HepG2 (cell line): ENCODE results near the gene SSBP4. TPM values are rescaled to one million over a fixed set of nuclear protein-coding genes. Genes with fewer than 3 reads are reported as not detected.

Experiments
- ATAC-seq: fragments of 200-7000 bp; cut with Tn5 transposase; 3 replicates; pipeline ENCODE4 v1.9.1; 2020; ENCODE audit warnings: mild to moderate bottlenecking, moderate library complexity
- BruUV-seq: library from RNA; stranded (reverse); fragments of 400-500 nt; replicated peaks from 2 replicates; lab custom pipeline; 2021; lab: Mats Ljungman, UMichigan
- CTCF ChIA-PET: fragments of 300-600 bp; formaldehyde crosslinking; extraction: SDS; loops from one replicate; lab custom pipeline; 2021; ENCODE audit warnings: low total read pairs, inconsistent platforms, low intra/inter-chr PET ratio; lab: Yijun Ruan, JAX
- POLR2A ChIA-PET: fragments of 350-600 bp; sonication (Branson Sonifier 250); formaldehyde crosslinking; loops from one replicate; lab custom pipeline; 2020; ENCODE audit warnings: antibody characterized with exemption, inconsistent platforms; lab: Yijun Ruan, JAX
- DNase-seq: peaks from one replicate; pipeline ENCODE4 v3.0.0-alpha.2; 2015; ENCODE audit warnings: low spot score
- FAIRE-seq: peaks from 3 replicates; lab custom pipeline; 2011; peaks lifted over from hg19 to GRCh38; lab: Jason Lieb, UNC
- H2AFZ ChIP-seq: one replicate; pipeline ENCODE4 v1.6.1; 2011; ENCODE audit warnings: low read length, inconsistent platforms
- H3K27ac ChIP-seq: fragments of 300-600 bp; 3 replicates; pipeline ENCODE4 v1.8.0; 2011; ENCODE audit warnings: mixed run types, mild to moderate bottlenecking, mixed read lengths, low read length, inconsistent platforms; ENCODE audit not compliant: insufficient read depth; ENCODE audit errors: extremely low read length
- H3K27me3 ChIP-seq, 2 experiments: fragments of 200-600 bp in 1 of 2; 2 replicates in 1 of 2; 3 replicates in 1 of 2; pipeline versions ENCODE4 v1.6.0 to v1.8.0; 2011; ENCODE audit warnings: low read length in 2 of 2, mild to moderate bottlenecking in 2 of 2, moderate library complexity in 2 of 2, inconsistent platforms in 1 of 2; ENCODE audit not compliant: insufficient read depth in 2 of 2, control insufficient read depth in 1 of 2
- H3K36me3 ChIP-seq, 2 experiments: fragments of 200-600 bp in 1 of 2; replicated peaks in 1 of 2; 2 replicates in 1 of 2; 3 replicates in 1 of 2; pipeline versions ENCODE4 v1.5.1 to v1.8.0; 2011; ENCODE audit warnings: low read length in 2 of 2, inconsistent platforms in 1 of 2; ENCODE audit not compliant: insufficient read depth in 2 of 2, control insufficient read depth in 1 of 2
- H3K4me1 ChIP-seq: 2 replicates; pipeline ENCODE4 v1.5.1; 2012; ENCODE audit warnings: low read length, inconsistent platforms; ENCODE audit not compliant: insufficient read depth
- H3K4me2 ChIP-seq: 2 replicates; pipeline ENCODE4 v1.6.0; 2011; ENCODE audit warnings: low read depth, low read length, inconsistent platforms
- H3K4me3 ChIP-seq, 3 experiments: fragments of 200-600 bp in 1 of 3; sonication (generic), shearing (Covaris generic) in 1 of 3; replicated peaks in 1 of 3; 2 replicates each; pipeline ENCODE4 v1.5.1; 2011 to 2016; ENCODE audit warnings: low read length in 3 of 3, inconsistent platforms in 2 of 3, low read depth in 2 of 3, mild to moderate bottlenecking in 2 of 3, control low read depth in 1 of 3, mixed read lengths in 1 of 3; ENCODE audit not compliant: insufficient read depth in 1 of 3
- H3K79me2 ChIP-seq: one replicate; pipeline ENCODE4 v1.6.1; 2011; ENCODE audit warnings: low read length, inconsistent platforms; ENCODE audit not compliant: insufficient read depth
- H3K9ac ChIP-seq: 2 replicates; pipeline ENCODE4 v1.6.0; 2011; ENCODE audit warnings: mild to moderate bottlenecking, low read depth, low read length, inconsistent platforms; ENCODE audit not compliant: insufficient read depth
- H3K9me3 ChIP-seq: 2 replicates; pipeline ENCODE4 v1.5.1; 2012; ENCODE audit warnings: mild to moderate bottlenecking, low read length
- H4K20me1 ChIP-seq: 2 replicates; pipeline ENCODE4 v1.6.0; 2011; ENCODE audit warnings: inconsistent platforms, mild to moderate bottlenecking, low read length, moderate library complexity; ENCODE audit not compliant: insufficient read depth
- CHD4 ChIP-seq: fragments of 200-600 bp; sonication (generic); IDR thresholded peaks from 2 replicates; pipeline ENCODE4 v1.7.0; 2017; ENCODE audit warnings: mild to moderate bottlenecking, low read length, borderline replicate concordance
- ELF4 ChIP-seq: sonication (generic); formaldehyde crosslinking; IDR thresholded peaks from 2 replicates; pipeline ENCODE4 v1.5.0; 2020; ENCODE audit warnings: missing genetic modification reagents, mild to moderate bottlenecking, moderate library complexity, borderline replicate concordance
- HNRNPL ChIP-seq: fragments of 200-400 bp; formaldehyde crosslinking; IDR thresholded peaks from 2 replicates; pipeline ENCODE4 v1.6.1; 2017; ENCODE audit warnings: mild to moderate bottlenecking, low read depth, low read length
- NFKBIZ ChIP-seq: IDR thresholded peaks from 2 replicates; pipeline ENCODE4 v1.6.1; 2018; ENCODE audit warnings: missing genetic modification reagents, missing compliant biosample characterization
- RBM22 ChIP-seq: fragments of 200-400 bp; formaldehyde crosslinking; optimal IDR thresholded peaks from 2 replicates; pipeline ENCODE3; 2017; ENCODE audit warnings: mild to moderate bottlenecking, low read length, moderate library complexity
- SATB2 ChIP-seq: sonication (generic); formaldehyde crosslinking; IDR thresholded peaks from 2 replicates; pipeline ENCODE4 v1.5.0; 2020; ENCODE audit warnings: missing genetic modification reagents
- WIZ ChIP-seq: sonication (generic); formaldehyde crosslinking; IDR thresholded peaks from 2 replicates; pipeline ENCODE4 v1.5.1; 2020; ENCODE audit warnings: mild to moderate bottlenecking, missing genetic modification reagents
- ZNF570 ChIP-seq: sonication (generic); formaldehyde crosslinking; IDR thresholded peaks from 2 replicates; pipeline ENCODE4 v1.4.0; 2020; ENCODE audit warnings: mild to moderate bottlenecking, missing genetic modification reagents, borderline replicate concordance
- WGBS: methylation state at CpG from one replicate; pipeline ENCODE4 v1.1.6; 2017; ENCODE audit warnings: low lambda C conversion rate; 5-methylcytosine and 5-hydroxymethylcytosine counted together
- in situ Hi-C: cut with HindIII; loops from 2 replicates; pipeline ENCODE4 v1.10.0; 2017; ENCODE audit warnings: low pct_unique_long_range_greater_than_20kb; ENCODE audit not compliant: extremely low pct_ligation_motif_present
- intact Hi-C: fragments of 100-400 bp; cut with micrococcal nuclease; formaldehyde crosslinking; loops from one replicate; pipeline ENCODE4 v1.10.0; 2022; ENCODE audit not compliant: unreplicated experiment
- polyA plus RNA-seq, 8 experiments: library from polyadenylated mRNA; depleted of rRNA in 3 of 8; stranded (reverse) in 7 of 8; unstranded in 1 of 8; fragments of >200 nt; fragmentation: Illumina TruSeq in 4 of 8; extraction: Trizol in 4 of 8; gene quantifications; 2 replicates each; pipeline versions ENCODE4 v1.2.1 to v1.2.3, GENCODE V29; 2011 to 2016; ENCODE audit warnings: low read depth in 4 of 8, missing spikeins in 1 of 8, mixed read lengths in 1 of 8; ENCODE audit not compliant: insufficient read depth in 1 of 8
- total RNA-seq, 5 experiments: library from RNA; depleted of rRNA; stranded (reverse); fragments of >200 nt; fragmentation: Illumina TruSeq; extraction: Trizol; gene quantifications; 2 replicates each; pipeline ENCODE4 v1.2.3, GENCODE V29; 2016; ENCODE audit warnings: low read depth in 1 of 5
- TF ChIP-seq, protein P1 (sequence below): sonication (generic); formaldehyde crosslinking; IDR thresholded peaks from 2 replicates; pipeline ENCODE4 v1.4.0; 2020; ENCODE audit warnings: mild to moderate bottlenecking, missing genetic modification reagents

The SSBP4 gene
- total and polyA plus RNA-seq, 2 of the 13 experiments (the other 11 are each of a cell fraction or from before 2014, with no cell fraction given): 20.8 to 39.5 TPM

DNA sequence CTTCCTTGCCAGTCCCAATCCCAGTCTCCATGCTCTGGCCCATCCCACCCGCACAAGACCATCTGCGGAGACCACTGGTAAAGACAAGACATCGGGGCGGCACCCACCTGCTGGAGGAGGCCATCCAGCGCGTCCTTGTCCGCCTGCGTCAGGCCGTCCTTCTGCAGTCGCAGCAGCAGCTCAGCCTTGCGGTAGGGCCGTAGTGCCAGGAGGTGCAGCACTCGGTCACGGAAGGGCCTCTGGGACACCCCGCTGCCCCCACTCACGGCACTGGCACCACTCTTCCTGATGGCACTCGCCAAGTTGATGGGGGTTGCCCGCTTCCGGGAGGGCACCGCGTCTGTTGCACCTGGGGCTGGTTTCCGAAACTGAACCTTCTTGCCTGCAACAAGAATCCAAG is 42.3 kb downstream of the SSBP4 start:
- peaks cover 21% of the 10 kb centered on the region for H3K4me1 ChIP-seq
- peaks cover 15% of the 10 kb centered on the region; the same call in 1 of the 2 replicates for H4K20me1 ChIP-seq
- H3K36me3 ChIP-seq: peaks cover 28 to 66% of the 10 kb centered on the region in 2 experiments
- ChIA-PET POLR2A (interaction anchor here (0.5 to 1.0 kb wide), 4 partner anchors 10 to 23 kb away, joined by 3 to 5 read pairs (median 3); no protein-coding TSS in a partner anchor), CTCF (interaction anchor here (1.7 kb wide), 1 partner anchor 10 kb away, joined by 13 read pairs; no protein-coding TSS in a partner anchor)
- H3K79me2 ChIP-seq: no peaks in the 10 kb centered on the region
- FAIRE-seq: no peak
- H3K4me2 ChIP-seq: no peak overlapping the region
- no peak for ATAC-seq
- H3K4me3 ChIP-seq: no peak overlapping the region
- TF ChIP-seq ZNF570 (CRISPR knock-in tag): no peak
- TF ChIP-seq SATB2 (CRISPR knock-in tag): no peak
- TF ChIP-seq RBM22: peak; percentile 27
- peak; percentile 36; the same call in 1 of the 2 replicates for TF ChIP-seq HNRNPL
- TF ChIP-seq WIZ (CRISPR knock-in tag): no peak
- no peak for TF ChIP-seq ELF4
- peak; percentile 79; the same call in 1 of the 2 replicates for TF ChIP-seq CHD4
- TF ChIP-seq NFKBIZ (CRISPR knock-in tag): no peak
- TF ChIP-seq, protein P1, sequence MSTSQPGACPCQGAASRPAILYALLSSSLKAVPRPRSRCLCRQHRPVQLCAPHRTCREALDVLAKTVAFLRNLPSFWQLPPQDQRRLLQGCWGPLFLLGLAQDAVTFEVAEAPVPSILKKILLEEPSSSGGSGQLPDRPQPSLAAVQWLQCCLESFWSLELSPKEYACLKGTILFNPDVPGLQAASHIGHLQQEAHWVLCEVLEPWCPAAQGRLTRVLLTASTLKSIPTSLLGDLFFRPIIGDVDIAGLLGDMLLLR (CRISPR knock-in tag): 0 out of 2 replicates have a peak, but pooled peaks have one; percentile 15
- over 99% methylated on average over 15 of the region's 22 CpGs for WGBS
- intact Hi-C loops (no loop called here), in situ Hi-C loops (no loop called here)
- H3K27ac ChIP-seq: no peak overlapping the region
- no peak overlapping the region for H2AFZ ChIP-seq
- no peaks in the 10 kb centered on the region for H3K9me3 ChIP-seq
- no peaks in the 10 kb centered on the region for H3K27me3 ChIP-seq
- no TSS peak for BruUV-seq
- no peak for DNase-seq
- no peak overlapping the region for H3K9ac ChIP-seq
